IgD-negative memory B cell (primary cell): ENCODE data around the gene LONP1. TPM values are rescaled to one million over a fixed set of nuclear protein-coding genes. Genes with fewer than 3 reads are reported as not detected.

Source experiments
- H3K27ac Mint-ChIP-seq, 3 donors: one replicate each; pipeline ENCODE4 v1.8.0; 2020 to 2022; ENCODE audit warnings: mild to moderate bottlenecking in 3 of 3, mixed read lengths in 3 of 3, moderate library complexity in 1 of 3
- H3K27me3 Mint-ChIP-seq: one replicate; pipeline ENCODE4 v1.8.0; 2021; ENCODE audit warnings: mixed read lengths
- H3K36me3 Mint-ChIP-seq: one replicate; pipeline ENCODE4 v1.8.0; 2020; ENCODE audit warnings: mild to moderate bottlenecking, mixed read lengths
- H3K4me1 Mint-ChIP-seq, 3 donors: one replicate each; pipeline ENCODE4 v1.8.0; 2020 to 2022; ENCODE audit warnings: mixed read lengths in 3 of 3, mild to moderate bottlenecking in 1 of 3
- H3K4me3 Mint-ChIP-seq, 4 donors: one replicate each; pipeline ENCODE4 v1.8.0; 2020 to 2022; ENCODE audit warnings: mild to moderate bottlenecking in 4 of 4, mixed read lengths in 4 of 4, moderate library complexity in 3 of 4
- H3K9me3 Mint-ChIP-seq, 3 donors: one replicate each; pipeline ENCODE4 v1.8.0; 2020 to 2021; ENCODE audit warnings: mixed read lengths in 3 of 3, mild to moderate bottlenecking in 1 of 3
- polyA plus RNA-seq: library from polyadenylated mRNA; unstranded; fragments of 300-500 nt; fragmentation: Illumina TruSeq; gene quantifications from one replicate; pipeline ENCODE4 v1.2.3, GENCODE V29; 2021

The LONP1 gene
- polyA plus RNA-seq, 1 donor from 2014 or later, result 38.5 TPM

- Mint-ChIP-seq H3K36me3 (peaks cover 4% of the 10 kb centered on the region), H3K27ac (no peak overlapping the region)
Observed at GRCh38 chr19:5642204-5642603, 77.7 kb downstream of the LONP1 start.

More at GRCh38 chr19:5642204-5642603, 77.7 kb downstream of the LONP1 start:
- H3K4me1 Mint-ChIP-seq, result peaks cover 15 to 18% (median 17%) of the 10 kb centered on the region in 3 donors
- no peak overlapping the region for H3K4me3 Mint-ChIP-seq
- H3K27me3 Mint-ChIP-seq, result no peaks in the 10 kb centered on the region
- H3K9me3 Mint-ChIP-seq, result no peaks in the 10 kb centered on the region

Other genes starting within 250 kb of the LONP1 start
- gene TINCR, start 152.2 kb downstream of the LONP1 start, polyA plus RNA-seq, result not detected
- gene SAFB2, start 97.4 kb downstream of the LONP1 start, polyA plus RNA-seq, result 70.8 TPM
- 110 TPM for gene SAFB, start 97.1 kb downstream of the LONP1 start, polyA plus RNA-seq
- gene MICOS13, start 39.6 kb downstream of the LONP1 start, polyA plus RNA-seq, result 107 TPM
- gene HSD11B1L, start 39.1 kb downstream of the LONP1 start, polyA plus RNA-seq, result 2.1 TPM
- gene RPL36, start 29.9 kb downstream of the LONP1 start, polyA plus RNA-seq, result 2,640 TPM
- not detected for gene CATSPERD, start 491 bp upstream of the LONP1 start, polyA plus RNA-seq
- not detected for gene PRR22, start 64.6 kb upstream of the LONP1 start, polyA plus RNA-seq
- gene DUS3L, start 71.0 kb upstream of the LONP1 start, polyA plus RNA-seq, result 35.2 TPM
- gene NRTN, start 84.9 kb upstream of the LONP1 start, polyA plus RNA-seq, result not detected
- 0.55 TPM for gene FUT6, start 119.6 kb upstream of the LONP1 start, polyA plus RNA-seq
- not detected for gene FUT3, start 131.3 kb upstream of the LONP1 start, polyA plus RNA-seq
- not detected for gene FUT5, start 150.4 kb upstream of the LONP1 start, polyA plus RNA-seq
- 371 TPM for gene NDUFA11, start 183.6 kb upstream of the LONP1 start, polyA plus RNA-seq
- 4.2 TPM for gene VMAC, start 184.7 kb upstream of the LONP1 start, polyA plus RNA-seq
- gene CAPS, start 194.1 kb upstream of the LONP1 start, polyA plus RNA-seq, result 3.7 TPM